Endometrium (tissue), 2 donors: ENCODE data around the gene SEMA6C.

Experiments
- FAIRE-seq: peaks from 2 replicates; lab custom pipeline; 2012; peaks lifted over from hg19 to GRCh38; lab: Jason Lieb, UNC
- donor health status: control.
- donor health status: control.

The SEMA6C gene

GRCh38 chr1:151158326-151158725 lies 11.9 kb upstream of the SEMA6C start:
- no peak for FAIRE-seq

- FAIRE-seq = no peak
Measured at GRCh38 chr1:151157067-151157531, 10.7 kb upstream of the SEMA6C start.

- FAIRE-seq = no peak
Measured at GRCh38 chr1:151156515-151156819, 10.0 kb upstream of the SEMA6C start, which contains the start of gene TNFAIP8L2. Gene TNFAIP8L2 (plus strand): TSS chr1:151156649. CDS start chr1:151158698, 2,049 bp downstream.

GRCh38 chr1:151147665-151148064 lies 1.2 kb upstream of the SEMA6C start:
- FAIRE-seq = no peak

- no peak for FAIRE-seq
Measured at GRCh38 chr1:151147132-151147503, 687 bp upstream of the SEMA6C start.

GRCh38 chr1:151146072-151146411 lies 389 bp downstream of the SEMA6C start:
- FAIRE-seq = no peak

- FAIRE-seq = no peak
Measured at GRCh38 chr1:151145304-151146071, 943 bp downstream of the SEMA6C start.

- no peak for FAIRE-seq
Measured at GRCh38 chr1:151144474-151145303, 1.7 kb downstream of the SEMA6C start.

GRCh38 chr1:151143986-151144385 lies 2.4 kb downstream of the SEMA6C start:
- no peak for FAIRE-seq

- FAIRE-seq = no peak
Measured at GRCh38 chr1:151143057-151143435, 3.4 kb downstream of the SEMA6C start.

GRCh38 chr1:151142411-151143056 lies 3.9 kb downstream of the SEMA6C start:
- no peak for FAIRE-seq

- FAIRE-seq = no peak
Measured at GRCh38 chr1:151137789-151138188, 8.6 kb downstream of the SEMA6C start.

GRCh38 chr1:151135433-151136385 lies 10.7 kb downstream of the SEMA6C start:
- no peak for FAIRE-seq

- no peak for FAIRE-seq
Measured at GRCh38 chr1:151134991-151135390, 11.4 kb downstream of the SEMA6C start.

GRCh38 chr1:151134396-151134795 lies 12.0 kb downstream of the SEMA6C start:
- no peak for FAIRE-seq

GRCh38 chr1:151133018-151133806 lies 13.2 kb downstream of the SEMA6C start:
- no peak for FAIRE-seq

- FAIRE-seq = no peak
Measured at GRCh38 chr1:151132335-151133017, 14.0 kb downstream of the SEMA6C start.

GRCh38 chr1:151131701-151132334 lies 14.6 kb downstream of the SEMA6C start:
- FAIRE-seq = no peak

GRCh38 chr1:151130987-151131586 lies 15.3 kb downstream of the SEMA6C start:
- no peak for FAIRE-seq

- FAIRE-seq = no peak
Measured at GRCh38 chr1:151128800-151129199, 17.6 kb downstream of the SEMA6C start.
